Activated T-helper 17 cell treated with anti-CD3 and anti-CD28 coated beads, Interleukin-2, amount 50 U/mL, for 72 hours (primary cell): Measurements from ENCODE around the gene COL18A1. TPM values are rescaled to one million over a fixed set of nuclear protein-coding genes. Genes with fewer than 3 reads are reported as not detected.
A peak's percentile ranks its signal among the peaks of the same experiment; 100 is the strongest.

Source experiments
- ATAC-seq: fragments of 150-1000 bp; cut with Tn5 transposase; replicated peaks from 2 replicates; pipeline ENCODE4 v1.10.0; 2021; ENCODE audit warnings: mild to moderate bottlenecking, moderate library complexity
- H3K27ac Mint-ChIP-seq: one replicate; pipeline ENCODE4 v1.8.0; 2022; ENCODE audit warnings: mixed read lengths
- H3K27me3 Mint-ChIP-seq: one replicate; pipeline ENCODE4 v1.8.0; 2022; ENCODE audit warnings: mixed read lengths
- H3K36me3 Mint-ChIP-seq: one replicate; pipeline ENCODE4 v1.8.0; 2022; ENCODE audit warnings: low read depth, mild to moderate bottlenecking, mixed read lengths
- H3K4me1 Mint-ChIP-seq: one replicate; pipeline ENCODE4 v1.8.0; 2022; ENCODE audit warnings: mixed read lengths
- H3K4me3 Mint-ChIP-seq: one replicate; pipeline ENCODE4 v1.8.0; 2022; ENCODE audit warnings: mild to moderate bottlenecking, mixed read lengths
- H3K9me3 Mint-ChIP-seq: one replicate; pipeline ENCODE4 v1.8.0; 2022; ENCODE audit warnings: mixed read lengths
- total RNA-seq, 2 donors: library from RNA; stranded (reverse); gene quantifications; one replicate each; pipeline ENCODE4 v1.2.3, GENCODE V29; 2022

COL18A1 gene
- total RNA-seq, 2 donors from 2014 or later = 3.2 to 3.9 TPM

DNA sequence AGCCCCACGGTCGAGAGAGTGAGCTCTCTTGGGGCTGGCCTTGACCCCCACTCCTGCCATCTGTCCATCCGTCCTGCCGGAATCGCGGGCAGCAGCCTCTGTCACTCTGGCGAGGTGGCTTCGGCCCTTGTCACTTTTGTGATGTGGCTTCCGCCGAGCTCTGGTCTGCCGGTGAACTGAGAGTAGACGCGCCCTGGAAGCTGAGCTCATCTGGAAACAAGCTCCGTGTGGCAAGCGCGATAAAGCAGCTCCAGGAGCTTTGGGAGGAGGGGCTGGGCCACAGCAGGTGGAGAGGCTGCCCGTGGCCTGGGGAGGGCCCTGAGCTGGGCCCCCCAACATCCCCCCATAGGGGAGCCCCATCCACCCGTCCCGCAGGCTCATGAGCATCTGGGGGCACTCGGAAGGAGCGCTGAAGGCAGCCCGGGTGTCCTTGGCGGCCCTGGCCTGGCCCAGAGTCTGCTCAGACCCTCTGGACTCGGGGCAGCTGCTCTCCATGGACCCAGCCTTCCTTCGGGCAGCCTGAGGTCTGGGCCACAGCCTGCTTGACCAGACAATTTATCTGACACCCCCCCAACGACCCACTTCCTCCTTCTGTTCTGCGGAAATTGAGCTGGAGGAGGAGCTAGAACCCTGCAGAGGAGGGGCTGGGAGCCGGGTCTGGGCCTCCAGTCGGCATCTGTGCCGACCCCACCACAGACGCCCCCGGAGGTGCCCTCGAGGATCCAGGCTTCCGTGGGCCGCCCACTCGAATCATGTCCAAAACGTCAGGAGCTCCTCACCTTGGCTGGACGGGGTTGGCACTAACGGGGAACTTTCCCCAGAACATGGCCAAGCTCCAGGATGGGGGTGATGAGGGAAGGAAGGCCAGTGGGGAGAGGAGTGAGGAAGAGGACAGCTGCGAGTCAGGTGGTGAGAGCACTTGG is 78.2 kb downstream of the COL18A1 start:
- peak; percentile 61 for ATAC-seq
- Mint-ChIP-seq H3K27me3 (no peaks in the 10 kb centered on the region), H3K4me1 (peaks cover 8% of the 10 kb centered on the region), H3K27ac (peak overlapping the region; percentile 70), H3K4me3 (peak overlapping the region; percentile 57), H3K9me3 (no peaks in the 10 kb centered on the region), H3K36me3 (no peaks in the 10 kb centered on the region)

DNA sequence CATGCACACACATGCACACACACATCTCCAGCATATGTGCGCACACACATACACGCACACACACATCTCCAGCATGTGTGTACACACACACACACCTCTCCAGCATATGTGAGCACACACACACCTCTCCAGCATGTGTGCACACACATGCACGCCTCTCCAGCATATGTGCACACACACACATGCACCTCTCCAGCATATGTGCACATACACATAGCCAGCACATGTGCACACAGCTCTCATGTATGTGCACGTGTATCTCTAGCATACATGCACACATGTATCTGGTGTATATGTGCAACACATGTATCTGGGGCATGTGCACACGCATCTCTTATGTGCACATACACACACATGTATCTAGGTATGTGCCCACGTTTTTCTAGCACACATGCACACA is 79.4 kb downstream of the COL18A1 start:
- H3K9me3 Mint-ChIP-seq = no peaks in the 10 kb centered on the region
- ATAC-seq = no peak
- H3K27me3 Mint-ChIP-seq = no peaks in the 10 kb centered on the region
- H3K4me1 Mint-ChIP-seq = peaks cover under 1% of the 10 kb centered on the region
- no peak overlapping the region for H3K4me3 Mint-ChIP-seq
- H3K27ac Mint-ChIP-seq = no peak overlapping the region
- H3K36me3 Mint-ChIP-seq = no peaks in the 10 kb centered on the region

DNA sequence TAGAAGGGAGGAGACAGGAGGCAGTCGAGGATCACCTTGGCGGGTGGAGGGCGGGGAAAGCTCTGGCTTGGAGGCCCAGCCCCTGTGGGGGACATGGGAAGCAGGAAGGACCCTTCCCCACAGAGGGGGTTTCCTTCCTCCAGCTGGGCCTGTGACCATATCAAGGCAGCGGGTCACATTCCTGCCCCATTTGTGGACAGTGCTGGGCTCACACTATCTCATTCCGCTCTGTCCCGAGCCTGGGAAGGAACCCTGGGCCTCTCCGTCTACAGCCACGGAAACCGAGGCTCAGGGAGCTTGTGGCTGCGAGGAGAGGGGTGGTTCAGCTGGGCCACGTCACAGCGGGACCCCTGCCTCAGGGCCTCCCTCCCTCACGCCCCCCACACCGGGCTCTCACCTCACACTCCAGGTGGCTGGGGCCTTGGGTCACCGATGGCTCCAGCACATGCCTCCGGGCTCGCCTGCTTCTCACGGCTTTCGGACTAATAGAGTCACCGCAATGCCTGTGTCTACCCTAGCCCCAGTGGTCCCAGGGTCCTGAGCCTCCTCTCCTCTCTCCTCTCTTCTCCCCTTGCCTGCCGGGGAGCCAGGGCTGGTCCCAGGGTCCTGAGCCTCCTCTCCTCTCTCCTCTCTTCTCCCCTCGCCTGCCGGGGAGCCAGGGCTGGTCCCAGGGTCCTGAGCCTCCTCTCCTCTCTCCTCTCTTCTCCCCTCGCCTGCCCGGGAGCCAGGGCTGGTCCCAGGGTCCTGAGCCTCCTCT is 80.9 kb downstream of the COL18A1 start:
- Mint-ChIP-seq H3K36me3 (no peaks in the 10 kb centered on the region), H3K9me3 (no peaks in the 10 kb centered on the region), H3K4me3 (no peak overlapping the region), H3K4me1 (no peaks in the 10 kb centered on the region), H3K27ac (no peak overlapping the region), H3K27me3 (no peaks in the 10 kb centered on the region)
- no peak for ATAC-seq

DNA sequence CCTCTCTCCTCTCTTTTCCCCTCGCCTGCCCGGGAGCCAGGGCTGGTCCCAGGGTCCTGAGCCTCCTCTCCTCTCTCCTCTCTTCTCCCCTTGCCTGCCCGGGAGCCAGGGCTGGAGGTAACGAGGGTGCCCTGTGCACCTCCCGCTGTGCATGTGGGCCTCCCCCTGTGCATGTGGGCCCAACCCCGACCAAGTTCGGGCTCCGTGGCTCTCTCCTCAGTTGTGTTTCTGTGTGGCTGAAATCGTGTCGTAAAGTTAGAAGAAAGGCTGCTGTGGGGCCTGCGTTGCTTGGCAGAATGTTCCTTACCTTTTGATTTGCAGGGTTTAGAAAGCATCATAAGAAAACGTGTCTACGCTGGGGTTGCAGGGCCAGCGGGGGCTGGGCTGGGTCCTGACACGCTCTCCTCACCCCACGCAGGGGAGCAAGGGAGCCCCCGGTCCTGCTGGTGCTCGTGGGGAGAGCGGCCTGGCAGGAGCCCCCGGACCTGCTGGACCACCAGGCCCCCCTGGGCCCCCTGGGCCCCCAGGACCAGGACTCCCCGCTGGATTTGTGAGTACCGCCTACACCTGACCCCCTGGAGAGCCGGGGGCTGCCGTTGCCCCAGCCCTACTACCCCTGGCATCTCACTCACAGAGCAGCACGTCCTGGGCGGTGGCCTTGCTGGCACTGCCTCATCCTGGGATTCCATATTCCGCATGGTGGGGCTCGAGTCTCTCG is 81.6 kb downstream of the COL18A1 start:
- Mint-ChIP-seq H3K4me3 (no peak overlapping the region), H3K27ac (no peak overlapping the region), H3K27me3 (no peaks in the 10 kb centered on the region), H3K4me1 (no peaks in the 10 kb centered on the region), H3K9me3 (no peaks in the 10 kb centered on the region), H3K36me3 (no peaks in the 10 kb centered on the region)
- ATAC-seq = no peak

DNA sequence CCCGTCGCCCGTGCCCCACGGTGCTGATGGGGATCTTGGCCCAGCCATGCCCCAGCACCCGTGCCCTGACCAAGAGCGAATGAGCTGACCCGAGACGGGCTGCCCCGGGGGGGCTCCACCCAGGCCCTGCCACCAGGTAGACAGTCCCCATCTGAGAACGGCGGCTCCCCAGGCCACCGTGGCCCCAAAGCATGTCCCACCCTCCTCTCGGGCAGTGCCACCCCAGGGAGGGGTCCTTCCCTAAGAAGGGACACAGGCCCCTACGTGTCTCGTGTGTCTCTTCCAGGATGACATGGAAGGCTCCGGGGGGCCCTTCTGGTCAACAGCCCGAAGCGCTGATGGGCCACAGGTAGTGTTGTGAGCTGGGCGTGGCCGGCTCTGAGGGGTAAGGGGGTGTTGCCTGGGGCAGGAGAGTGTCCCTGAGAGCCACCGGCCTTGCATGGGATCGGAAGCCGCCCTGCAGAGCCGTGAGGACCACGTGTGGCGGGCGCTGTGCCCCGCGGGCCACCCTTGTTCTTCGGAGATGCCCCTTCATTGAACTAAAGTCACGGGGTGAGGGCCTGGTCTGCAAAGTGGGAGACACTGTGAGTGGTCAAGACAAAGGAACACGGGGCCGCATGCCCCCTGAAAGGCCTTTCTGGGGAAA is 82.3 kb downstream of the COL18A1 start:
- Mint-ChIP-seq H3K9me3 (no peaks in the 10 kb centered on the region), H3K4me1 (no peaks in the 10 kb centered on the region), H3K36me3 (no peaks in the 10 kb centered on the region), H3K27ac (no peak overlapping the region), H3K4me3 (no peak overlapping the region), H3K27me3 (no peaks in the 10 kb centered on the region)
- no peak for ATAC-seq

DNA sequence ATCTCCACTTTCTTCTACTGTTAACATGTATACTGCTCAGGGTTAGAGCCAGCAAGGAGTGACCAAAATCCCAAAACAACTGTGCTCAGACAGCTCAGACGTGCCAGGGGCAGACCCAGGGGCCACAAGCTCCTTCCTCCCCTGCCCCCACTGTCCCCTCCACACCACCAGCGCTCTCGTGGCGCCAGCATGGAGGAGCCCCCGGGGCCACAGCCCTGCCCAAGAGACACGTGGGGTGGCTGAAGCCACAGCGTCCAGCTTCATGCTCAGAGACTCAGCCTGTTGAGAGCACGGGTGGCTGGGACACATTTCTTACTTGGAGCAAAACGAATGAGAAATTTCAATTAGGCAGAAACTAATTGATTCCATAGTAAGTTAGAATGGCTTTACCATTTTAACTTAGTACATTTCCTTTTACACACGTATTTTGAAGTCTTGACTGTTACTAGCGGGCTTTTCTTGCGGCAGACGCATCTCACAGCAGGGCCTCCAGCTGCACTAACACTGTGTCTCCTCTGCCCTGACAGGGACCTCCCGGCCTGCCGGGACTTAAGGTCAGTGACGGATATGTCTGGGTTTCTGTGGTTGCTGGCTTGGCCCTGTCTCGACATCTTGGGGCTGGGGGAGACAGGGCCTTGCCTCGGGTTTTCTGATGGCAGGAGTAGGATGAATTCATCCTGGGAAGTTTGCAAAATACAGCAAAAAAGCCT is 83.1 kb downstream of the COL18A1 start:
- no peak for ATAC-seq
- Mint-ChIP-seq H3K36me3 (no peaks in the 10 kb centered on the region), H3K4me3 (no peak overlapping the region)

DNA sequence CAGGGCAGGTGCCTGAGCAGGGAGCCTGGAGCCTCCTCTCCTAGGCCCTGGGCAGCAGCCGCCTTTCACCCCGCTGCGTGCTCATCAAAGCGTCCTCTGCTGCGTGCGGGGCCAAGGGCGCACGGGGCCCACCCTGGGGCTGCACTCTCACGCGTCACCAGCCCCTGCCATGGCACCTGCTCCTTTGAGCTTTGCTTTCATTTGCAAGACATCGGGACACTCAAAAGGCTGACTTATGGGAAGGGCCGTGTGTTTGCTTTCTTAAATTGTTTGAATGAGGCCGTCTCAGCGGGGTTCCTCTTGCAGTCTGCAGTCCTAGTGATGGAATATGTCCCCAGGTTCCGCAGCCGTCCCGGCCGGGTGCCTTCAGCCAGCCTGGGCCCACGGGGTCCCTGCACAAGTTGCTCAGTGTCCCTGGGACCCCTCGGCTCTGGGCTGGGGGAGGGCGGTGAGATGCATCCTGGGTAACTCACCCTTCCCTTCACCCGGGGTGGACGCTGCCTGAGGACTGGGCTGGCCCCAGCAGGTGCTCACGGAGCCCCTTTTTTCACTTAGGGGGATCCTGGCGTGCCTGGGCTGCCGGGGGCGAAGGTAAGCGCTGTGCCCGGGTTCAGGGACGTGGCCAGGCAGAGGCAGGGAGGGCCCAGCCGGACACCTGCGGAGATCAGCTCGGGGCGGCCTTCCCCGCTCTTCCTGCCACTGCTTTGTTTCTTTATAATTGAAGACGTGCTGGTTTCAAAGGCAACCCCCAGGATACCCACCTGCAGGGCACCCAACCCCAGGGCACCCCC is 84.2 kb downstream of the COL18A1 start:
- no peak overlapping the region for H3K4me3 Mint-ChIP-seq
- H3K9me3 Mint-ChIP-seq = no peaks in the 10 kb centered on the region
- no peaks in the 10 kb centered on the region for H3K4me1 Mint-ChIP-seq
- H3K27me3 Mint-ChIP-seq = no peaks in the 10 kb centered on the region
- H3K27ac Mint-ChIP-seq = no peak overlapping the region
- H3K36me3 Mint-ChIP-seq = no peaks in the 10 kb centered on the region
- ATAC-seq = no peak

More for the DNA sequence above, 83.1 kb downstream of the COL18A1 start:
- Mint-ChIP-seq H3K9me3 (no peaks in the 10 kb centered on the region), H3K27me3 (no peaks in the 10 kb centered on the region), H3K4me1 (no peaks in the 10 kb centered on the region), H3K27ac (no peak overlapping the region)

DNA sequence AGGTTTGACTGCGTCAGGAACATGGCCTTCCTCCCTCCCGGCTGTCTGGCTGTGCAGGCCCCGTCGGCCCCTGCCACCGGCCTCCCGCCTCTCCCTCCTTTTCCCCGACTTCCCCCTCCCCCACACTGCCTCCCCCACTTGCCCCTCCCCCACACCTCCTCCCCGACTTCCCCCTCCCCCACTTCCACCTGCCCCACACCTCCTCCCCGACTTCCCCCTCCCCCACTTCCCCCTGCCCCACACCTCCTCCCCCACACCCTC is 84.7 kb downstream of the COL18A1 start:
- Mint-ChIP-seq H3K27ac (no peak overlapping the region), H3K4me1 (no peaks in the 10 kb centered on the region), H3K27me3 (no peaks in the 10 kb centered on the region), H3K4me3 (no peak overlapping the region), H3K9me3 (no peaks in the 10 kb centered on the region), H3K36me3 (no peaks in the 10 kb centered on the region)
- no peak for ATAC-seq

DNA sequence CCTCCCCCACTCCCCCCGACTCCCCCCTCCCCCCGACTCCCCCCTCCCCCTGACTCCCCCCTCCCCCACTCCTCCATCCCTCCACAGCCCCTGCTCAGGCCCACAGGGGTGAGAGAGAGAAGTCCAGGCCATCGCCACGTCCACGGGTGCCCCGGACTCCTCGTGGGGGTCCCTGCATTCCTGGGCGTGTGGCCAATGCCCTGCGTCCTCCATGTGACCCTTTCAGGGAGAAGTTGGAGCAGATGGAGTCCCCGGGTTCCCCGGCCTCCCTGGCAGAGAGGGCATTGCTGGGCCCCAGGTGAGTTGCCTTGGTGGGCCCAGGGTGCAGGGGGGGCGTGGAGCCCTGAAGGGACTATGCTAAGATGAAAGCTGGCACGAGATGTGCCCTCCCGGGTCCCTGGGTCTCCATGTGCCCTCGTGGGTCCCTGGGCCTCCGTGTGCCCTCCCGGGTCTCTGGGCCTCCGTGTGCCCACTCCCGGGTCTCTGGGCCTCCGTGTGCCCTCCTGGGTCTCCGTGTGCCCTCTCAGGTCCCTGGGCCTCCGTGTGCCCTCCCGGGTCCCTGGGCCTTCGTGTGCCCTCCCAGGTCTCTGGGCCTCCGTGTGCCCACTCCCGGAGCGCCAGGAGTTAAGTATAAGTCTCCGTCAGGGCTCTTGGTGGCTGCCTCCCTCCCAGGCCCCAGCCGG is 85.2 kb downstream of the COL18A1 start:
- Mint-ChIP-seq H3K9me3 (no peaks in the 10 kb centered on the region), H3K36me3 (no peaks in the 10 kb centered on the region), H3K27me3 (no peaks in the 10 kb centered on the region), H3K4me3 (no peak overlapping the region), H3K4me1 (no peaks in the 10 kb centered on the region), H3K27ac (no peak overlapping the region)
- no peak for ATAC-seq

DNA sequence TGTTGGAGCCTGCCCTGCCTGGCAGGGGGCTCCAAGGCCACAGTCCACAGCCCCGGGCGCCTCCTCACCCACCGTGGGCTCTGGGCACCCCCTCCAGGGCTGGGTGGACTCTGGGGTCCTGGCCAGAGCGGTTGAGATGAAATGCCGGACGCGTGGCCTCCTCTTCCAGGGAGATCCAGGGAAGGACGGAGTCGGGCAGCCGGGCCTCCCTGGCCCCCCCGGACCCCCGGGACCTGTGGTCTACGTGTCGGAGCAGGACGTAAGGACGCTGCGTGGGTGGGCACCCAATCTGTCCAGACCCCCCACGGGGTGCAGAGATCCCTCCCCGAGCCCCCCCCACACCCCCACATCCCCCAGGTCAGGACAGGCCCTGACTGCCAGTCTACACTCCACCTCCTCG is 86.1 kb downstream of the COL18A1 start:
- Mint-ChIP-seq H3K9me3 (no peaks in the 10 kb centered on the region), H3K27me3 (no peaks in the 10 kb centered on the region), H3K27ac (no peak overlapping the region), H3K36me3 (no peaks in the 10 kb centered on the region), H3K4me3 (no peak overlapping the region), H3K4me1 (no peaks in the 10 kb centered on the region)
- no peak for ATAC-seq

DNA sequence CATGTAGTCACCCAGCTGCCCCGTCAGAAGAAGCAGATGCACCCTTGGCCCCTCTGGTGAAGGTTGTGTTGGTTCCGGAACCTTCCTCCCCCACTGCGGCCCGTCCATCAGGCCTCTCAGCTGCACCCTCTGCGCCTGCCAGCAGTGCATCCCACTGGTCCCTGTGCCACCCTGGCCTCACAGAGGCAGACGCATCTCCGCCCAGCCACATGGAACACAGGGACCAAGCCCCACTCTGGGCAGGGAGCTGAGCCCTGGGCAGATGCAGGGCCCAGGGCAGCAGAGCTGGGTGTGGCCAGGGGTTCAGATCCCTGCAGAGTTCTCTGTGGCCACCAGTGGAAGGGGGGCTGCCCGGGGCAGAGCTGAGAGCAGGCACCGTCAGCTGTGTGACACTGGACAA is 86.7 kb downstream of the COL18A1 start:
- no peaks in the 10 kb centered on the region for H3K27me3 Mint-ChIP-seq

DNA sequence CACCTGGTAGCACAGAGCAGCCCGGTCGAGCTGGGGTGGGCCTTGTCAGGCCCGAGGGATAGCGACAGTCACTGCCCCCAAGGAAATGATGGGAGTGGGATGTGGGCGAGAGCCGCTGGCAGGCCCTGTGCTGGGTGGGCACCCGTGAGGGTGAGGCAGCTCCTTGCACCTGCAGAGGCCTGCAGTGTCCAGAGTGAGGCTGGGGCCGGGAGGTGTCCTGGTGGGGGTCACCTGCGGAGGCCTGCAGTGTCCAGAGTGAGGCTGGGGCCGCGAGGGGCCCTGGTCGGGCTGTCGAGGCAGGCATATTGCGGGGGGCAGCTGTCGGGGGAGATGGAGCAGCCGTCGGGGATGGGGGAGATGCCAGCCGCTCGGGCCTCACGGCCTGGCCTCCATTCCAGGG is 87.8 kb downstream of the COL18A1 start:
- H3K9me3 Mint-ChIP-seq = no peaks in the 10 kb centered on the region
- H3K36me3 Mint-ChIP-seq = no peaks in the 10 kb centered on the region
- H3K4me1 Mint-ChIP-seq = no peaks in the 10 kb centered on the region
- no peak overlapping the region for H3K4me3 Mint-ChIP-seq
- no peak for ATAC-seq
- no peaks in the 10 kb centered on the region for H3K27me3 Mint-ChIP-seq
- no peak overlapping the region for H3K27ac Mint-ChIP-seq

More for the DNA sequence above, 86.7 kb downstream of the COL18A1 start:
- Mint-ChIP-seq H3K27ac (no peak overlapping the region), H3K9me3 (no peaks in the 10 kb centered on the region), H3K4me1 (no peaks in the 10 kb centered on the region), H3K36me3 (no peaks in the 10 kb centered on the region), H3K4me3 (no peak overlapping the region)
- ATAC-seq = no peak

DNA sequence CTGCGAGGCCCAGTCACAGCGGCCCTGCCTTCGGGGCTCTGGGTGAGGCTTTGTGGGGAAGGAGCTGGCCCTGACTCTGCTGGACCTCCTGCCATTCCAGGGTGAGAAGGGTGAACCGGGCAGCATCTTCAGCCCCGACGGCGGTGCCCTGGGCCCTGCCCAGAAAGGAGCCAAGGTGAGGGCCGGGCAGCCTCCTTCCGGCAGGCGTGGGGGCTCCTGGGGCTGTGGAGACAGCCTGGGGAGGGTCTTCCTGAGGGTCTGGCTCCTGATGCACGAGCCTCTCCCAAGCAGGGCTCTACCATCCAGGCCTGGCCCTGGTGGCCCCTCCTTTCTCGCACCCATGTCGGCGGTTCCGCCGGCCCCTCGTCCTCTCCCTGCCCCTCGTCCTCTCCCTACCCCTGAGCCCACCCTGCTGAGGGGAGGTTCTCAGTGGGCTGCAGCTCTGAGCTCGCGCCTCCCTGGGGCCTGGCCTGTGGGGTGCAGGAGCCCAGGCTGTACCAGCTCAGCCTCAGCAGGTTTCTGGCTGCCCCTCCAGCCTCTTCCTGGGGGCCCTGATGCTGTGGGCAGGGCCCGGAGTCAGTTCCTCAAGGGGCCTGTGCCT is 88.5 kb downstream of the COL18A1 start:
- no peak overlapping the region for H3K4me3 Mint-ChIP-seq
- no peak overlapping the region for H3K27ac Mint-ChIP-seq
- no peak for ATAC-seq
- no peaks in the 10 kb centered on the region for H3K27me3 Mint-ChIP-seq
- no peaks in the 10 kb centered on the region for H3K4me1 Mint-ChIP-seq
- no peaks in the 10 kb centered on the region for H3K9me3 Mint-ChIP-seq
- H3K36me3 Mint-ChIP-seq = no peaks in the 10 kb centered on the region
